ENCODE data around the gene IKBIP.

GRCh38 chr12:98575013-98575412 is 69.6 kb downstream of the IKBIP start:
- TF ChIP-seq, protein P1, sequence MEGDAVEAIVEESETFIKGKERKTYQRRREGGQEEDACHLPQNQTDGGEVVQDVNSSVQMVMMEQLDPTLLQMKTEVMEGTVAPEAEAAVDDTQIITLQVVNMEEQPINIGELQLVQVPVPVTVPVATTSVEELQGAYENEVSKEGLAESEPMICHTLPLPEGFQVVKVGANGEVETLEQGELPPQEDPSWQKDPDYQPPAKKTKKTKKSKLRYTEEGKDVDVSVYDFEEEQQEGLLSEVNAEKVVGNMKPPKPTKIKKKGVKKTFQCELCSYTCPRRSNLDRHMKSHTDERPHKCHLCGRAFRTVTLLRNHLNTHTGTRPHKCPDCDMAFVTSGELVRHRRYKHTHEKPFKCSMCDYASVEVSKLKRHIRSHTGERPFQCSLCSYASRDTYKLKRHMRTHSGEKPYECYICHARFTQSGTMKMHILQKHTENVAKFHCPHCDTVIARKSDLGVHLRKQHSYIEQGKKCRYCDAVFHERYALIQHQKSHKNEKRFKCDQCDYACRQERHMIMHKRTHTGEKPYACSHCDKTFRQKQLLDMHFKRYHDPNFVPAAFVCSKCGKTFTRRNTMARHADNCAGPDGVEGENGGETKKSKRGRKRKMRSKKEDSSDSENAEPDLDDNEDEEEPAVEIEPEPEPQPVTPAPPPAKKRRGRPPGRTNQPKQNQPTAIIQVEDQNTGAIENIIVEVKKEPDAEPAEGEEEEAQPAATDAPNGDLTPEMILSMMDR (IDR thresholded peaks at IDR 0.05), result no peak
- no peak for TF ChIP-seq POLR2A (IDR thresholded peaks at IDR 0.05)
